ENCODE measurements around the gene MGMT.

- TF ChIP-seq MED1 (CRISPR knock-in tag; IDR thresholded peaks at IDR 0.05; ENCODE audit: borderline replicate concordance) = no peak
- no peak for TF ChIP-seq STAG1 (CRISPR knock-in tag; IDR thresholded peaks at IDR 0.05; ENCODE audit: borderline replicate concordance)
- no peak for TF ChIP-seq CTCF (IDR thresholded peaks at IDR 0.05 in 2 of 3, conservative IDR thresholded peaks at IDR 0.05 in 1 of 3; ENCODE audit: insufficient read depth in 2 of 3, low read depth in 1 of 3, low read length in 3 of 3)
- no peak for TF ChIP-seq CREM (IDR thresholded peaks at IDR 0.05; ENCODE audit: low read depth)
- TF ChIP-seq L3MBTL2 (IDR thresholded peaks at IDR 0.05) = no peak
- no peak for TF ChIP-seq CREB1 (IDR thresholded peaks at IDR 0.05)
- no peak for TF ChIP-seq CREB1 (CRISPR knock-in tag; IDR thresholded peaks at IDR 0.05)
- TF ChIP-seq ZBTB8A (IDR thresholded peaks at IDR 0.05; ENCODE audit: partially characterized antibody) = no peak
- no peak for TF ChIP-seq ZNF609 (CRISPR knock-in tag; IDR thresholded peaks at IDR 0.05; ENCODE audit: borderline replicate concordance)
- TF ChIP-seq CTCFL (IDR thresholded peaks at IDR 0.05; ENCODE audit: borderline replicate concordance, insufficient read depth, low read depth, low read length, poor library complexity, severe bottlenecking) = no peak
- TF ChIP-seq MTA3 (IDR thresholded peaks at IDR 0.05; ENCODE audit: borderline replicate concordance) = no peak
- TF ChIP-seq STAT6 (CRISPR knock-in tag; IDR thresholded peaks at IDR 0.05) = no peak
Observed at GRCh38 chr10:129444359-129444758, 22.7 kb upstream of the MGMT start.

Measured in K562 (cell line).